Keratinocyte (primary cell): ENCODE measurements around the gene ZBTB38. TPM values are rescaled to one million over a fixed set of nuclear protein-coding genes. Genes with fewer than 3 reads are reported as not detected.

Experiments
- DNase-seq: peaks from one replicate; pipeline ENCODE4 v3.0.0-alpha.2; 2011; ENCODE audit warnings: low read depth, missing footprints, low spot score
- FAIRE-seq: peaks from 2 replicates; lab custom pipeline; 2011; peaks lifted over from hg19 to GRCh38; lab: Jason Lieb, UNC
- H2AFZ ChIP-seq: 2 replicates; pipeline ENCODE4 v1.6.0; 2012; ENCODE audit warnings: low read length, control low read depth, inconsistent platforms; ENCODE audit not compliant: control insufficient read depth
- H3K27ac ChIP-seq: 2 replicates; pipeline ENCODE4 v1.5.1; 2011; ENCODE audit warnings: low read length; ENCODE audit not compliant: control insufficient read depth, insufficient read depth
- H3K27me3 ChIP-seq: 3 replicates; pipeline ENCODE4 v1.6.0; 2011; ENCODE audit warnings: low read length; ENCODE audit not compliant: control insufficient read depth, insufficient read depth; ENCODE audit errors: extremely low read depth
- H3K36me3 ChIP-seq, 2 experiments: 2 replicates in 1 of 2; 3 replicates in 1 of 2; pipeline ENCODE4 v1.5.1; 2011; ENCODE audit warnings: low read length in 2 of 2, mild to moderate bottlenecking in 1 of 2; ENCODE audit not compliant: control insufficient read depth in 2 of 2, insufficient read depth in 2 of 2; ENCODE audit errors: extremely low read depth in 1 of 2
- H3K4me1 ChIP-seq: 3 replicates; pipeline ENCODE4 v1.5.1; 2011; ENCODE audit warnings: low read length; ENCODE audit not compliant: control insufficient read depth, insufficient read depth; ENCODE audit errors: extremely low read depth
- H3K4me2 ChIP-seq: 3 replicates; pipeline ENCODE4 v1.6.0; 2011; ENCODE audit warnings: low read depth, low read length; ENCODE audit not compliant: control insufficient read depth, insufficient read depth; ENCODE audit errors: extremely low read depth
- H3K4me3 ChIP-seq, 3 experiments: fragments of 200-600 bp in 1 of 3; sonication (generic) in 1 of 3; 2 replicates in 2 of 3; 3 replicates in 1 of 3; pipeline ENCODE4 v1.5.1; 2011 to 2016; ENCODE audit warnings: low read length in 3 of 3, mild to moderate bottlenecking in 3 of 3, control low read depth in 2 of 3, inconsistent platforms in 1 of 3, low read depth in 1 of 3, mixed read lengths in 1 of 3, mixed run types in 1 of 3, moderate library complexity in 1 of 3; ENCODE audit not compliant: control insufficient read depth in 2 of 3, insufficient read depth in 2 of 3; ENCODE audit errors: extremely low read depth in 1 of 3
- H3K79me2 ChIP-seq: 2 replicates; pipeline ENCODE4 v1.6.0; 2012; ENCODE audit warnings: low read length; ENCODE audit not compliant: control insufficient read depth, insufficient read depth
- H3K9ac ChIP-seq: 3 replicates; pipeline ENCODE4 v1.6.0; 2011; ENCODE audit warnings: low read length; ENCODE audit not compliant: control insufficient read depth, insufficient read depth; ENCODE audit errors: extremely low read depth
- H3K9me1 ChIP-seq: 3 replicates; pipeline ENCODE4 v1.6.0; 2011; ENCODE audit warnings: low read length; ENCODE audit not compliant: control insufficient read depth, insufficient read depth; ENCODE audit errors: extremely low read depth
- H3K9me3 ChIP-seq: 2 replicates; pipeline ENCODE4 v1.5.1; 2012; ENCODE audit warnings: low read depth, low read length; ENCODE audit not compliant: control insufficient read depth
- H4K20me1 ChIP-seq: 3 replicates; pipeline ENCODE4 v1.6.0; 2011; ENCODE audit warnings: low read length; ENCODE audit not compliant: control insufficient read depth, insufficient read depth; ENCODE audit errors: extremely low read depth
- CTCF ChIP-seq, 3 experiments: IDR thresholded peaks in 1 of 3; conservative IDR thresholded peaks in 1 of 3; optimal IDR thresholded peaks in 1 of 3; 2 replicates in 2 of 3; 3 replicates in 1 of 3; pipeline versions ENCODE3 to v1.5.1; 2011; ENCODE audit warnings: low read length in 3 of 3, mild to moderate bottlenecking in 3 of 3, moderate library complexity in 2 of 3, control low read depth in 1 of 3, inconsistent platforms in 1 of 3; ENCODE audit not compliant: insufficient read depth in 2 of 3; ENCODE audit errors: extremely low read depth in 1 of 3
- EZH2 ChIP-seq: IDR thresholded peaks from one replicate; pipeline ENCODE4 v1.6.1; 2012; ENCODE audit warnings: inconsistent platforms, mild to moderate bottlenecking, low read length, moderate library complexity
- dilution Hi-C: fragments of 300-500 bp; cut with MboI; formaldehyde crosslinking; loops from one replicate; pipeline ENCODE4 v1.7.0; 2020; ENCODE audit warnings: low sequenced_read_pairs; ENCODE audit not compliant: extremely low pct_ligation_motif_present
- polyA plus RNA-seq, 5 experiments: library from polyadenylated mRNA; depleted of rRNA in 3 of 5; stranded (reverse) in 3 of 5; stranded (forward) in 1 of 5; unstranded in 1 of 5; fragments of >200 nt; gene quantifications; 1 replicate in 1 of 5; 2 replicates in 3 of 5; 3 replicates in 1 of 5; pipeline versions ENCODE4 v1.2.1 to v1.2.3, GENCODE V29; 2011 to 2012; ENCODE audit warnings: missing spikeins in 2 of 5, low read depth in 1 of 5, low replicate concordance in 1 of 5

The ZBTB38 gene
- polyA plus RNA-seq, 1 donor (not counting 4 experiments of a cell fraction or from before 2014, with no cell fraction given): 34.9 TPM

GRCh38 chr3:141360888-141361598, 7.3 kb upstream of the ZBTB38 start:
- peak overlapping the region; percentile 76 for H3K4me2 ChIP-seq
- H3K4me1 ChIP-seq: peaks cover 20% of the 10 kb centered on the region
- TF ChIP-seq CTCF (optimal IDR thresholded peaks at IDR 0.05 in 1 of 3, IDR thresholded peaks at IDR 0.05 in 1 of 3, conservative IDR thresholded peaks at IDR 0.05 in 1 of 3; ENCODE audit: extremely low read depth in 1 of 3, insufficient read depth in 2 of 3, low read length in 3 of 3) (peak; percentile 43 to 79 (median 66)), EZH2 (no peak)
- H4K20me1 ChIP-seq: no peaks in the 10 kb centered on the region
- dilution Hi-C loops: no loop called here
- H3K9me3 ChIP-seq: no peaks in the 10 kb centered on the region
- H3K27me3 ChIP-seq: no peaks in the 10 kb centered on the region
- H3K79me2 ChIP-seq: no peaks in the 10 kb centered on the region
- H3K27ac ChIP-seq: peak overlapping the region; percentile 30
- peak overlapping the region in 2 of 3 experiments; percentile 31 to 41 for H3K4me3 ChIP-seq
- DNase-seq (no peak), FAIRE-seq (peak; percentile 49)
- H3K9me1 ChIP-seq: no peaks in the 10 kb centered on the region
- H3K9ac ChIP-seq: peak overlapping the region; percentile 35
- H2AFZ ChIP-seq: peak overlapping the region; percentile 78
- no peaks in the 10 kb centered on the region for H3K36me3 ChIP-seq

GRCh38 chr3:141362736-141363135, 5.6 kb upstream of the ZBTB38 start:
- Histone ChIP-seq H2AFZ (no peak overlapping the region), H3K9me3 (no peaks in the 10 kb centered on the region), H3K27ac (no peak overlapping the region), H3K27me3 (no peaks in the 10 kb centered on the region), H3K9ac (no peak overlapping the region), H3K4me3 (no peak overlapping the region), H4K20me1 (no peaks in the 10 kb centered on the region), H3K36me3 (no peaks in the 10 kb centered on the region), H3K4me2 (no peak overlapping the region), H3K4me1 (peaks cover 35% of the 10 kb centered on the region), H3K79me2 (no peaks in the 10 kb centered on the region), H3K9me1 (no peaks in the 10 kb centered on the region)
- dilution Hi-C loops: no loop called here
- TF ChIP-seq EZH2 (no peak), CTCF (optimal IDR thresholded peaks at IDR 0.05 in 1 of 3, IDR thresholded peaks at IDR 0.05 in 1 of 3, conservative IDR thresholded peaks at IDR 0.05 in 1 of 3; ENCODE audit: extremely low read depth in 1 of 3, insufficient read depth in 2 of 3, low read length in 3 of 3) (no peak)
- no peak for DNase-seq
- no peak for FAIRE-seq
